EH (cell line): ENCODE results near the gene ALKBH8.
"Not testable (repeated sequence)": the region's sequence is repeated elsewhere in the genome, so short reads cannot be mapped to it uniquely, and the experiment has no call there.

Experiments used
- DNase-seq: peaks from one replicate; pipeline ENCODE4 v3.0.0-alpha.2; 2015; ENCODE audit warnings: low read depth

The ALKBH8 gene, protein sequence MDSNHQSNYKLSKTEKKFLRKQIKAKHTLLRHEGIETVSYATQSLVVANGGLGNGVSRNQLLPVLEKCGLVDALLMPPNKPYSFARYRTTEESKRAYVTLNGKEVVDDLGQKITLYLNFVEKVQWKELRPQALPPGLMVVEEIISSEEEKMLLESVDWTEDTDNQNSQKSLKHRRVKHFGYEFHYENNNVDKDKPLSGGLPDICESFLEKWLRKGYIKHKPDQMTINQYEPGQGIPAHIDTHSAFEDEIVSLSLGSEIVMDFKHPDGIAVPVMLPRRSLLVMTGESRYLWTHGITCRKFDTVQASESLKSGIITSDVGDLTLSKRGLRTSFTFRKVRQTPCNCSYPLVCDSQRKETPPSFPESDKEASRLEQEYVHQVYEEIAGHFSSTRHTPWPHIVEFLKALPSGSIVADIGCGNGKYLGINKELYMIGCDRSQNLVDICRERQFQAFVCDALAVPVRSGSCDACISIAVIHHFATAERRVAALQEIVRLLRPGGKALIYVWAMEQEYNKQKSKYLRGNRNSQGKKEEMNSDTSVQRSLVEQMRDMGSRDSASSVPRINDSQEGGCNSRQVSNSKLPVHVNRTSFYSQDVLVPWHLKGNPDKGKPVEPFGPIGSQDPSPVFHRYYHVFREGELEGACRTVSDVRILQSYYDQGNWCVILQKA

DNA sequence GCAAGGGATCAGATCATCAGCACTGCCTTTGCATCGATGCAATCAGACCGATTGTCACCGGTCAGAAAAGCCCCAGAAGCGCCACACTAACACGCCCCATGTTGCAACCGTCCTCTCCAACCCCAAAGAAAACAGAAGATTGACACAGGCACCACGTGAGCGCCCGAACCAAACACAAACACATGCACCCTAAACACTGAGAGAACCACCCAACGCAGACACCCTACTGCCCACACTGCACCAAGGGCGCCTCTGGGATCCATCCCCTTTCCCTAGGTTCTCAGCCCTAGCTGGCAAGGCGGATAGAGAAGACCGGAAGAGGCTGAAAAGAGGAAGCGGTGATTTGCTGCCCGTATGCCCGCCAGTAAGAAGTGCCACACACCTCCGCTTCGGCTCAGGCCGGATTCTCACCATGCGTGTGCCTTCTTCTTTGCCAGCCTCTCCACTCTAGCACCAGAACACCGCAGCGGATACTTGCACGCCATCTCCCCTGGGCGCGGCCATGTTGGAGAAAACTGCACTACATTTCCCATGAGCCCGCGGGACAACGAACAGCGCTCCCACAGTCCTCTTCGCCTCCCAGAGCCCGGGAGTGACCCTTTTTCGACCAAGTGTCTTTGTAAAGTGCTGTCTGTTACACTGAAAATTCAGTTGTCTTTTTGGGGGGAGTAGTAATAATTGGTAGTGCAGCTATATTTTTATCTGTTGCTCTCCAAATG, at the start of gene ALKBH8:
Gene ALKBH8, minus strand, starts transcription at position 517 of the 719 bp plus-strand sequence. CDS start 4,842 bp downstream, outside the sequence.
- DNase-seq: peak; percentile 71

- DNase-seq: no peak
Observed at GRCh38 chr11:107612445-107612844, 46.9 kb upstream of the ALKBH8 start.

- no peak for DNase-seq
Observed at GRCh38 chr11:107609400-107610218, 44.1 kb upstream of the ALKBH8 start.

DNA sequence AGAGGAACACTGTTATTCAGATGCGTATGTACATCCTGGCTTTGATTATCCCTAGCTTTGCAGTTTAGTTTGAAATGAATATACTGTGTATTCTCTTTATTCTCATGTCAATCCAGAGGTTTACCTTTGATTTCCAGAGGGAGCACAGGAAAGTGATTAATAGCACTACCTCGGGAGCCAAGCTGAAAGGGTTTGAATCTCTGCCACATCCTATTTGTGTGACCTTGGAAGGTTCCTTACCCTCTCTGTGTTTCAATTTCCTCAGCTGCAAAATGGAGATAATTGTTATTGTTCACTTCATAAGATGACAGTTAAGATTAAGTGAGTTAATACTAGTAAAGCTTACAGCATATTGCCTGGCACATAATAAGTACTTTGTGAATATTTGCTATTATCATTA, 43.3 kb upstream of the ALKBH8 start:
- DNase-seq: no peak

DNA sequence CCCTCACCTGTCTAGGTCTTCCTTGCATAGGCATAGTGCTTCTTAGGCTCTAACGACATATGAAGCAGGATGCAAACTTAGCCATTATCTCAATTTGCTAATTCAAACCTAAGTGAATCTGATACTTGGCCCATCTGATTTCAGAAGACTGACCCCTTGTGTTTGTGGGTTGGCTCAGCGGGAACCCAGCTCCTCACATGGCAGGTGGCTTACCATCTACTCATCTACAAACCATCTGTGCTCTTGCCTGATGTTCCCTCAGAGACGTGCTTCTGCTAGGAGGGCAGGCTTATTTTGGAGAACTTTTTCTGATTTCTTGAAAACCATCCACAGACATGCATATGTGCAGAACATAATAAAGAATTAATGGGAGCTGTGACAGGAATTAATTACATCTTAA, 40.6 kb upstream of the ALKBH8 start:
- DNase-seq: peak; percentile 15

GRCh38 chr11:107605061-107606006, 39.8 kb upstream of the ALKBH8 start:
- DNase-seq: no peak

DNA sequence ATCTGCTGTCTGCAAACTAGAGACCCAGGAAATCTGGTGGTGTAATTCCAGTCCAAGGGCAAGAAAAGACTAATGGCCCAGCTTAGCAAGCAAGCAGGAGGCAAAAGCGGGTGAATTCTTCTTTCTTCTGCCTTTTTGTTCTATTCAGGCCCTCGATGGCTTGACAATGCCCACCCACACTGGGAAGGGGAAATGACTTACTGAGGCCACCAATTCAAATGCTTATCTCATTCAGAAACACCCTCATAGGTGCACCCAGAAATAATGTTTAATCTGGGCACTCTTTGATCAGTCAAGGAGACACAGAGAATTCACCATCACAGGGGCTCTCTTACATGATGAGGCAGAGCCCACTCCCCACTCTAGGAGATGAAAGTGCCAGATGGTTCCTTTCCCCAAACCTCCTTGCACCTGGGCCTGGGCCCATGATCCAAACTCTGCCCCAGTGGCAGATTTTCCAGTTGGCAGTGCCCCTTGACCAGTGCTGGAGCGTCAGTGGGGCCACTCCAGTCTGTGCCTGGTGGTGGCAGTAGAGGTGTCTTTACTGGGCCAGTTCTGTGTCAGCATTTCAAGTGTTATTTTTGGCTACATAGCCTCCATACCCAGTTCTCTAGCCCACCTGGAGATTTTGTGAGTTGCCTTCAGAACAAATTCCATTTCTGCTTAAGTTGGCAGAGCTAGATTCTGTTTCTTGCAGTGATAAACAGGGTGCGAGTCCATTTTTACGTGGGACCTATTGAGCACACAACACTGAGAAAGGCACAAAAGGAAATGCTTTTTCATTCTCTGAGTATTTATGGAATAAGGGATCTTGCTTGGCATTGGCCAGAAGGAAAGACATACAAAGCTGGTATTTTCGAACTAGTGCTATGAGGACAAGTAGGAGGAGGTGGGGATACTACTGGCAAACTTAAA, 32.9 kb upstream of the ALKBH8 start:
- DNase-seq: peak; percentile 28

DNA sequence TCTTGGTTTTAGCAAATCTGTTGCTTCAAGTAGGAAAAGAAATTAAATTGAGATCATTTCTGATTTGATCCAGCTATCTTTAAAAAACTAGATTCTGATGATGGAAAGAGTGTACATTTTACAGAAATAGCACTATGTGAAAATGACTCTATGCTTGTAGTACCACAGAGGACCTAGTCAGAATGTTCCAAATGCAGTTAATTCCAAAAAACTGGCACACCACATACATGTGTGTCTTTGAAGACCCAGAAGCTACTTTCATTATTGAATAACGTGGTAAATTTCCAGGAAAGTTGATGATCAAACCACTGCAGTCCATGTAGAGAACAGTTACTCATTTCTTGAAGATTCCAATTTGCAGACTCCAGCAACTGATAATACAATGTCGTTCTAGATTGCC, 29.2 kb upstream of the ALKBH8 start:
- DNase-seq: no peak

DNA sequence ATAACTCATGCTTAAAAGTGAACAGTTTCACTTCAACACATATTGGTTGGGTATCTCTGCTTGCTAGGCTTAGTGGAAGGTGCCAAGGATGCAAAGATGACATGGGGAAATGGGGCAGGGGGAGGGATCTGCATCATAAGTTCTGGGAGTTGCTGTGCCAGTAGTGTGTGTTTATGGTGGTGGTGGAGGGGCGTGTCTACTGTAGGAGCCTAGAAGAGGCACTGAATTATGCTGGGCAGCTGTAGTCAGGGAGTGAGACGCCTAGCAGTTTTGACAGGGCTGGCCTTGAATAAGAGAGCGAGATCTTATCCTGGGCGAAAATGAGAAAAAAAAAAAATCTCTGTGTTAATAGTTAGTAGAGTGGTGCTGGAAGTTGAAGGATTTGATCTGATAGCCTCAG, 28.4 kb upstream of the ALKBH8 start:
- DNase-seq: no peak

DNA sequence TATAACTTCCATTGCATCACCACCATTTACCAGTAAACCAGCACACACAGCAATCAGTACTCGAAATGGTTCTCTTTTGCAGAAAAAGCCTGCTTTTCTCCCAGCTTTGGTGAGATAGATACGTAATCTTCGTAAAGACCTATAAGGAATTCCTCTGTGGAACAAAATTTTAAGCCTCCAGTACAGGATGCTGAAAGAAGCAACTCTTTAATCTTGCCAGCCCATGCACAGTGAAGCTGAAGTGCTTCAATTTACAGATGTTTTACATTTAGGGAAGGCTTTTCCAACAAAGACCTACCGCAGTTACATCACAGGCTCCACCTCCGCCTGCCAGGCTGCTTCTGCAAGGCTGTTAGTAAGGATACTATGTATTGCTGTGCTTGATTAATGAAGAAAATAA, 27.3 kb upstream of the ALKBH8 start:
- DNase-seq: no peak

GRCh38 chr11:107592231-107592590, 26.7 kb upstream of the ALKBH8 start:
- DNase-seq: no peak

DNA sequence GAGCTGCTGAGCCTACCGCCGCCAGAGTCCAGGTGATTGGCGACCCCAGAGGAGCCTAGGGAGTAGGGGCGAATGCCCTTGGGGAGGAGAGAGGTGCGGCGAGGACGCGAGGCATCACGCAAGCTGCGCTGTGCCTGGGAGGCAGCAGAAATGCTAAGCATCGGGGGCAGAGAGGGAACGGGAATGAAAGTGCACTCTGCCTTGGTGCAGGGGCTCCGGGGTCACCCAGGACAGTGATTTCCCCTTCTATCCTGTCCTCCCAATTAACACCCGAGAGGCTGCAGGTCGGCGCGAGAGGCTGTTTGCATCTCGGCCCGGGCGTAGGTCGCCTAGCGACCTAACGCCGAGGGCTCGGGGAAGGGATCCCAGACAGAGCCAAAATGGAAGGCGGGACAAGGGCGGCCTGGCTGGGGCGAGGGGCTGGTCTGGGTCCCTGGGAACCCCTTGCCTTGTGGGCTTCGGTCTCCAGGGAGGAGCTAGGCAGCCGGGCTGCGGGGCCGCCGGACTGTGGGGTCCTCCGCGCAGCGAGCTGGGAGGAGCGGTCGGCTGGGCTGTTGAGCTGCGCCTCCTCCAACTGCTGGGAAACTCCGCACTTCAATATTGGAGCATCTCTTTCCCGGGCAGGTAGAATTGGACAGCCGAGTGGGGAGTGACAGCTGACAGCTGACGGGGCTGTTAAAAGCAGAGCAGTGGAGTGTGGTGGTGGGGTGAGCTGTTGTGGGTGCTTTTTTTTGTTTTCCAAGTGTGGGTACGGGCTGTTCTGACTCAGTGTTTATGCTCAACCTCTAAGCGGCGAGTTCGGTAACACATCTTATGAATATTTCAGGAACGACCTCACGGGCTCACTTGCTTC, 26.1 kb upstream of the ALKBH8 start:
- DNase-seq: peak; percentile 8

GRCh38 chr11:107590460-107591377, 25.2 kb upstream of the ALKBH8 start, which contains the start of gene ELMOD1:
Gene ELMOD1 (plus strand): TSS chr11:107591147. CDS start chr11:107618190, 27,043 bp downstream.
- peak; percentile 49 for DNase-seq

DNA sequence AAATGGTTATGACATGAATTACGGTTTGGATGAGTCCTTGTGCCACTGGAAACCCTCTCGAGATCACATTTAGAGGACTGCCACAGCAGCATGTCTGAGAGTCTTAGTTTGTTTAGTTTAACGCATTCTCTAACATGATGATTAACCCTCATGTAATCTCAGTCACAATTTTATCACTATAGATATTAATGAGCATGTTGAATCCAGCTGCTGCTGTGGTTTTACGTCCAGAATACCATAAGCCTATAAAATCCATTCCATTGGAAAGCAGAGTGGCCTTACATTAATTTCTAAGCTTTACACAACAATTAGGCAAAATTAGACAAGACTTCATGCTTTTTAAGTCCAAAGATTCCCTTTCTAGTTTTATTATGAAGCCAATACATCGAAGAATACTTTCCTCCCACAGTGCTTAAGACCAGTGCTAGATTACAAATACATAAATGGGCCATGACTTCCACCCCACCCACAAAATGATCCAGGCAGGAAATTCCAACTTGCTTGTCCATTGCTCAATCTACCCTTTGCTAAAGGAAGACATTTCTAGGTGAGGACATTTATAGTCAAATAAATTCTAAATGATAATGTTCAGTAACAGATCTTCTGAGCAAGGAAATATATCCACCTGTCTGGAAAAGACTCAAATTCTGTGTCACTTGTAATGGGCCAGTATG, 21.9 kb upstream of the ALKBH8 start:
- DNase-seq: peak; percentile 81

- DNase-seq: peak; percentile 39
Observed at GRCh38 chr11:107583629-107584195, 18.2 kb upstream of the ALKBH8 start.

- DNase-seq: no peak
Observed at GRCh38 chr11:107581147-107581546, 15.6 kb upstream of the ALKBH8 start.

DNA sequence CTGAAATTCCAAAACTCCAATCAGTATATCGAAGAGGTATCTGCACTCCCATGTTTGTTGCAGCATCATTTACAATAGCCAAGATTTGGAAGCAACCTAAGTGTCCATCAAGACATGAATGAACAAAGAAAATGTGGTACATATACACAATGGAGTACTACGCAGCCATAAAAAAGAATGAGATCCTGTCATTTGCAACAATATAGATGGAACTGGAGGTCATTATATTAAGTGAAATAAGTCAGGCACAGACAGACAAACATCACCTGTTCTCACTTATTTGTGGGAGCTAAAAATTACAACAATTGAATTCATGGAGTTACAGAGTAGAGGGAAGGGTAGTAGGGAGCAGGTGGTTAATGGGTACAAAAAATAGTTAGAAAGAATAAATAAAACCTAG, 13.6 kb upstream of the ALKBH8 start:
- DNase-seq: not testable (repeated sequence)
